ENCODE results near the gene PKM.

Gene PKM

GRCh38 chr15:72200395-72201237 lies 30.4 kb downstream of the PKM start:
- no peak for TF ChIP-seq ZNF274 (IDR thresholded peaks at IDR 0.05; ENCODE audit: low read depth, low read length)
- no peak overlapping the region for H3K4me3 ChIP-seq (ENCODE audit: low read length)

GRCh38 chr15:72199721-72200212 lies 31.2 kb downstream of the PKM start:
- H3K4me3 ChIP-seq (ENCODE audit: low read length) = no peak overlapping the region

DNA sequence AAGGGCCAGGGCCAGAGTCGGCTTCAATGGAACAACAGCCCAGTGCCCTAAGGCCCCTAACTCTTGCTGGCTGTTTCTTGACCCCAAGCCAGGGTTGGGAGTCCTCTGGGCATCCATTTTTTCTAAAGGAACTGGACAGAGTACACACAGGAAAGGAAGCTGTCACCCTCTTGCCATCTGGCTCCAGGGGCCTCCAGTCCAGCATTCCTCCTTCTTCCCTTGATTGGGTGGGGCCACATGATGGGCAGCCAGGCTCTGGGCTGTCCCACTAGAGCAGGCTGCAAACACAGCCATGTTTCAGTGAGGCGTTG lies 31.8 kb downstream of the PKM start:
- TF ChIP-seq ZNF274 (IDR thresholded peaks at IDR 0.05; ENCODE audit: low read depth, low read length) = no peak
- no peak overlapping the region for H3K4me3 ChIP-seq (ENCODE audit: low read length)

More at GRCh38 chr15:72199721-72200212, 31.2 kb downstream of the PKM start:
- TF ChIP-seq ZNF274 (IDR thresholded peaks at IDR 0.05; ENCODE audit: low read depth, low read length) = no peak

GRCh38 chr15:72198356-72199204 lies 32.4 kb downstream of the PKM start:
- H3K4me3 ChIP-seq (ENCODE audit: low read length) = no peak overlapping the region
- TF ChIP-seq ZNF274 (IDR thresholded peaks at IDR 0.05; ENCODE audit: low read depth, low read length) = no peak

DNA sequence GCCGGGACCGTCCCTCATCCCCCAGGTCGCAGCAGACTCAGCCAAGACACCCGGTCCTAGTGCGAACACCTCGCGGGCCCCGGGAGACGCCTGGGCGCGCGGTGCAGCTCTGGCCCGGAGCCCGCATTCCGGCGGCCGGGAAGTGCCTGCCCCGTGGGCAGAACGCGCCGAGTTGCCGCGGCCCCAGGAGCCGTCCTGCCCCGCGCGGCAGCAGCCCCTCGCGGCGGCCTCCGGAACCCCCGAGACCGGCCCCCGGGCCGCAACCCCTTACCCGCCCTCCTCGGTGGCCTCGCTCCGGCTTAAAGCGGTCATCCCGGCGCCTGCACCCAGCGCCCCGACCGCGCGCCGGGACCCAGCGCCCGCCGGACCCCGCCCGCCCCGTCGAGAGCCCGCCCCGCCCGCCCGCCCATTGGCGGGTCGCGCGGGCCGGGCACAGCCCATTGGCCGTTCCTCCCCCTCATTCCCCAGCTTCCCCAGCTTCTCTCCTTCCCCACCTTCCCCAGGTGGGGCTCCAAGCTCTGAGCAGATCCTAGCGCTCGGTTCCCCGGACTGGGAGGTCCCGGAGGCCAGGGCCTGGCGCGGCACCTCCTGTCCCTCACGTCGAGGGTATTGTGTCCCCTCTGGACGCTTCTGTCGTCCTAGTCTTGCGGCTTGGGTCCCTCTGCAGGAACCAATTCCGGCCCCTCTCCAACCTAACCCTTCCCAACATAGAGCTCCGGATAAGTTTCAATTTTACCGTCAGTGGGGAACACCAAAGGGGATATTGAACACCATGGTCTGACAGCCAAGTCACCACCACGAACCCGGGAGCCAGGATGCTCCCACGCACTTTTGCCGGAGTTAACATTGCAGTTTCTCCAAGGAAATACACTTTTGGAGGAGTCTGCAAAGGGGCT lies 33.3 kb downstream of the PKM start, which contains the start of gene GRAMD2A:
GRAMD2A (minus strand) TSS at position 328 of the 896 bp plus-strand sequence.
- H3K4me3 ChIP-seq (ENCODE audit: low read length) = no peak within 1 kb of the TSS
- TF ChIP-seq ZNF274 (IDR thresholded peaks at IDR 0.05; ENCODE audit: low read depth, low read length) = no peak

DNA sequence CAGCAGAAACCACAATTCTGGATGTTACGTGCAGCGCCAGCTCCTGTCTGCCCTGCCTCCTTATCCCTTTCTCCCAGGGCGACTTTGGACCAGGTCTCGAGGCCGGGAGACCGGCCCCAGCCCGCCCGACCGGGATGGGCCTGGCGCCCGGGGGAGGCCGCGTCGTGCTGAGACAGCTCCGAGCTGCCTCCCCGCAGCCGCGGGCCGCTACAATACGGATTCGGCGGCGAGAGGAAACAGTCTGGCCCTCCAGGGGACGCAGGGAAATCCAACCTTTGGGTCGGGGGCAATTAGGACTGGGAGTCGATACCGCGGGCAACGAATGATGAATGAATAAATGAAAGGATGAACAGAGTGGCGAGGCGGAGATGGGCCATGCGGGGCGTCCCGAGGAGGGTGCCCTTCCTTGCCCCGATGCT lies 33.9 kb downstream of the PKM start:
- H3K4me3 ChIP-seq (ENCODE audit: low read length) = no peak overlapping the region
- no peak for TF ChIP-seq ZNF274 (IDR thresholded peaks at IDR 0.05; ENCODE audit: low read depth, low read length)

GRCh38 chr15:72196409-72197040 lies 34.5 kb downstream of the PKM start:
- H3K4me3 ChIP-seq (ENCODE audit: low read length) = no peak overlapping the region
- TF ChIP-seq ZNF274 (IDR thresholded peaks at IDR 0.05; ENCODE audit: low read depth, low read length) = no peak

- no peak for TF ChIP-seq ZNF274 (IDR thresholded peaks at IDR 0.05; ENCODE audit: low read depth, low read length)
- H3K4me3 ChIP-seq (ENCODE audit: low read length) = no peak overlapping the region
Measured at GRCh38 chr15:72195101-72195511, 35.9 kb downstream of the PKM start.

DNA sequence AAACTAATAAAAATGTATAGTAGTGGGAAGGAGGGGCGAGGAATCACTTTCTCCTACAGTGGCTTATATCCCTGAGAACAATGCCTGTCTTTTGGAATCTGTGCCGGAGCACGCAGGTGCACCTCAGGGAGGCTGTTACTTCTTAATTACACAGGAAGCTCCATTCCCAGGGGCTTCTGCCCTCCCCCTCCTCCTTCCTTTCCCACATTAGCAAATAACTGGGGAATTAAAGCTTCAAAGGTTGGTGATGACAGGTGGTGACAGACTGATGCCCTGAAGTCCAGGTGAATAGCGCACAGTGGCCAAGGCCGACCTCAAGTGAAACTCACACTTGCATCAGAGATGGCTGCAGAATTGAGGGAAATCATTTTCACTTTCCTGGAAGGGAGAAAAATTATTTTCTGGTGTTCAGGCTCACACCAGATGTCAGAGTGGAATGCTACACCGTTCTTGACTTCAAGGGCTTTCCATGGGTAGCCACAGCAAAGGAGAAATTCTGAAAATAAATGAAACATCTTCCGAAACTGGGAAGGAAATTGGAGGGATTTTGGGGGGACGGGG lies 37.1 kb downstream of the PKM start:
- TF ChIP-seq ZNF274 (IDR thresholded peaks at IDR 0.05; ENCODE audit: low read depth, low read length) = no peak
- H3K4me3 ChIP-seq (ENCODE audit: low read length) = no peak overlapping the region

GRCh38 chr15:72192416-72192815 lies 38.6 kb downstream of the PKM start:
- TF ChIP-seq ZNF274 (IDR thresholded peaks at IDR 0.05; ENCODE audit: low read depth, low read length) = no peak
- H3K4me3 ChIP-seq (ENCODE audit: low read length) = no peak overlapping the region

DNA sequence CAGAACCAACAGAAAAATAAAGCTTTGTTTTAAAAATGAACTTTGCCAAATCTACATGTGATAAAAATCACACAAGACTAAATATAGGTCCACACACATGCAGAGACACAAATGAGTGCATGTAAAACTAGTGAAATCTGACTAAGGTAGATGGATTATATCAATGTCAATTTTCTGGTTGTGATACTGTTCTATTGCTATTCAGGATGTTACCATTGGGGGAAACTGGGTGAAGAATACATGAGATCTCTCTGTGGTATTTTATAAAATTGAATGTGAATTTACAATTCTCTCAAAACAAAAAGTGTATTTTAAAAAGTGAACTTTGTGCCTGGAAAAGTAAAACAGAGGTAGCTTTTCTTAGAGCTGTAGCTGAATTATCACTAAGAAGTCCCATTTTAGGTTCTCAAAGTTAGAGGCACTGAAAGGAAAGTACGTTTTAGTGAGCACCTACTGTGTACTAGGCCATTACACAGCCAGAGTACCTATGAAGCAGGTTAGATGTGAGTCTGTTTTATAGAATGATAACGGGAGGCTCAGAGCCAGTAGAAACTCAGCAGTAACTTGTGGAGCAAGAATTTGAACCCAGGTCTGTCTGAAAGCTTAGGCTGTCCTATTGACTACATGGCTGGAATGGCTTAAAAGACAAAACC lies 41.6 kb downstream of the PKM start:
- no peak overlapping the region for H3K4me3 ChIP-seq (ENCODE audit: low read length)
- no peak for TF ChIP-seq ZNF274 (IDR thresholded peaks at IDR 0.05; ENCODE audit: low read depth, low read length)

GRCh38 chr15:72184165-72184811 lies 46.7 kb downstream of the PKM start:
- H3K4me3 ChIP-seq (ENCODE audit: low read length) = no peak overlapping the region
- TF ChIP-seq ZNF274 (IDR thresholded peaks at IDR 0.05; ENCODE audit: low read depth, low read length) = no peak
